HepG2 (cell line): ENCODE results near the gene LEMD3.

Experiments
- CREB1 ChIP-seq, 2 experiments: fragments of 450-650 bp in 1 of 2; IDR thresholded peaks; 2 replicates each; pipeline ENCODE4 v1.6.1; 2016 to 2017; ENCODE audit warnings: control low read depth in 1 of 2, mild to moderate bottlenecking in 1 of 2, missing compliant biosample characterization in 1 of 2, missing genetic modification characterization in 1 of 2
- HDAC2 ChIP-seq: sonication (generic); formaldehyde crosslinking; IDR thresholded peaks from 2 replicates; pipeline ENCODE4 v1.4.0; 2020; ENCODE audit warnings: missing genetic modification reagents
- HOXA9 ChIP-seq: sonication (generic); formaldehyde crosslinking; IDR thresholded peaks from 2 replicates; pipeline ENCODE4 v1.8.1; 2022; ENCODE audit warnings: missing genetic modification reagents, mild to moderate bottlenecking, moderate library complexity, borderline replicate concordance
- MED13 ChIP-seq: sonication (generic); formaldehyde crosslinking; IDR thresholded peaks from 2 replicates; pipeline ENCODE4 v1.5.0; 2020; ENCODE audit warnings: missing genetic modification reagents
- TBP ChIP-seq: sonication (generic); formaldehyde crosslinking; IDR thresholded peaks from 2 replicates; pipeline ENCODE4 v1.5.0; 2020; ENCODE audit warnings: missing genetic modification reagents
- ZNF510 ChIP-seq: sonication (generic); formaldehyde crosslinking; IDR thresholded peaks from 2 replicates; pipeline ENCODE4 v1.4.0; 2020; ENCODE audit warnings: low read depth, mild to moderate bottlenecking, missing genetic modification reagents
- TF ChIP-seq, protein P1 (sequence below), 2 experiments: sonication (generic) in 1 of 2; formaldehyde crosslinking in 1 of 2; IDR thresholded peaks; 2 replicates each; pipeline versions ENCODE4 v1.5.1 to v1.6.1; 2011 to 2020; ENCODE audit warnings: borderline replicate concordance in 1 of 2, low read depth in 1 of 2, low read length in 1 of 2, mild to moderate bottlenecking in 1 of 2, missing genetic modification reagents in 1 of 2, moderate library complexity in 1 of 2
- TF ChIP-seq, protein P2 (sequence below): sonication (generic); formaldehyde crosslinking; IDR thresholded peaks from 2 replicates; pipeline ENCODE4 v1.5.0; 2020; ENCODE audit warnings: mild to moderate bottlenecking, missing genetic modification reagents, moderate library complexity
- TF ChIP-seq, protein P3 (sequence below): sonication (generic); formaldehyde crosslinking; IDR thresholded peaks from 2 replicates; pipeline ENCODE4 v1.4.0; 2020; ENCODE audit warnings: low read depth, mild to moderate bottlenecking, missing genetic modification reagents
- TF ChIP-seq, protein P4 (sequence below): sonication (generic); IDR thresholded peaks from 2 replicates; pipeline ENCODE4 v1.6.1; 2016; ENCODE audit warnings: low read depth, borderline replicate concordance
- TF ChIP-seq, protein P5 (sequence below): sonication (generic); formaldehyde crosslinking; IDR thresholded peaks from 2 replicates; pipeline ENCODE4 v1.4.0; 2020; ENCODE audit warnings: missing genetic modification reagents, mild to moderate bottlenecking, borderline replicate concordance

DNA sequence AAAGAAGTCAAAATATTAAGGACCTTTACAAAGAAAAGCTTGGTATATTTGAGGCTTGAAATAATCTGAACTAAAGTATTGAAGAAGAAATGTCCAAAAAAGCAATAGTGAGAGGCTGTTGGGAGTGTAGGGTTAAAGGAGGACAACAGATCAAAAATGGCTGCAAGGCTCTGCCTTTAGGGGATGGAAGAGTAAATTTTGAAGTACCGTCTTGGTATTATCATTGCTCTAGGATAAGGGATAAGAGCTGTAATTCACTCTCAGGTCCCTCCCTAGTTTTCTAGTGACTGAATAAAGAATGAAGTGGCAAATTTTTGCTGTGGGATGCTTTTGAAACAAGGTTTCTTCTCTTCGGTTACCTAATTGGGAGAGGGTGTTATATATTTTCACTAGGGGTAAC lies 38.7 kb downstream of the LEMD3 start:
- TF ChIP-seq TBP (CRISPR knock-in tag) (no peak), MED13 (CRISPR knock-in tag) (no peak), ZNF510 (CRISPR knock-in tag) (no peak), HOXA9 (CRISPR knock-in tag) (no peak), CREB1 (IDR thresholded peaks at IDR 0.05) (no peak), CREB1 (CRISPR knock-in tag; IDR thresholded peaks at IDR 0.05) (no peak), HDAC2 (CRISPR knock-in tag) (no peak)
- TF ChIP-seq, protein P1, sequence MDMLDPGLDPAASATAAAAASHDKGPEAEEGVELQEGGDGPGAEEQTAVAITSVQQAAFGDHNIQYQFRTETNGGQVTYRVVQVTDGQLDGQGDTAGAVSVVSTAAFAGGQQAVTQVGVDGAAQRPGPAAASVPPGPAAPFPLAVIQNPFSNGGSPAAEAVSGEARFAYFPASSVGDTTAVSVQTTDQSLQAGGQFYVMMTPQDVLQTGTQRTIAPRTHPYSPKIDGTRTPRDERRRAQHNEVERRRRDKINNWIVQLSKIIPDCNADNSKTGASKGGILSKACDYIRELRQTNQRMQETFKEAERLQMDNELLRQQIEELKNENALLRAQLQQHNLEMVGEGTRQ (IDR thresholded peaks at IDR 0.05; ENCODE audit: low read depth, low read length) = no peak
- TF ChIP-seq, protein P1 (CRISPR knock-in tag; IDR thresholded peaks at IDR 0.05; ENCODE audit: borderline replicate concordance) = no peak
- TF ChIP-seq, protein P2, sequence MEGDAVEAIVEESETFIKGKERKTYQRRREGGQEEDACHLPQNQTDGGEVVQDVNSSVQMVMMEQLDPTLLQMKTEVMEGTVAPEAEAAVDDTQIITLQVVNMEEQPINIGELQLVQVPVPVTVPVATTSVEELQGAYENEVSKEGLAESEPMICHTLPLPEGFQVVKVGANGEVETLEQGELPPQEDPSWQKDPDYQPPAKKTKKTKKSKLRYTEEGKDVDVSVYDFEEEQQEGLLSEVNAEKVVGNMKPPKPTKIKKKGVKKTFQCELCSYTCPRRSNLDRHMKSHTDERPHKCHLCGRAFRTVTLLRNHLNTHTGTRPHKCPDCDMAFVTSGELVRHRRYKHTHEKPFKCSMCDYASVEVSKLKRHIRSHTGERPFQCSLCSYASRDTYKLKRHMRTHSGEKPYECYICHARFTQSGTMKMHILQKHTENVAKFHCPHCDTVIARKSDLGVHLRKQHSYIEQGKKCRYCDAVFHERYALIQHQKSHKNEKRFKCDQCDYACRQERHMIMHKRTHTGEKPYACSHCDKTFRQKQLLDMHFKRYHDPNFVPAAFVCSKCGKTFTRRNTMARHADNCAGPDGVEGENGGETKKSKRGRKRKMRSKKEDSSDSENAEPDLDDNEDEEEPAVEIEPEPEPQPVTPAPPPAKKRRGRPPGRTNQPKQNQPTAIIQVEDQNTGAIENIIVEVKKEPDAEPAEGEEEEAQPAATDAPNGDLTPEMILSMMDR = no peak
- TF ChIP-seq, protein P3, sequence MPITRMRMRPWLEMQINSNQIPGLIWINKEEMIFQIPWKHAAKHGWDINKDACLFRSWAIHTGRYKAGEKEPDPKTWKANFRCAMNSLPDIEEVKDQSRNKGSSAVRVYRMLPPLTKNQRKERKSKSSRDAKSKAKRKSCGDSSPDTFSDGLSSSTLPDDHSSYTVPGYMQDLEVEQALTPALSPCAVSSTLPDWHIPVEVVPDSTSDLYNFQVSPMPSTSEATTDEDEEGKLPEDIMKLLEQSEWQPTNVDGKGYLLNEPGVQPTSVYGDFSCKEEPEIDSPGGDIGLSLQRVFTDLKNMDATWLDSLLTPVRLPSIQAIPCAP (CRISPR knock-in tag) = no peak
- TF ChIP-seq, protein P4, sequence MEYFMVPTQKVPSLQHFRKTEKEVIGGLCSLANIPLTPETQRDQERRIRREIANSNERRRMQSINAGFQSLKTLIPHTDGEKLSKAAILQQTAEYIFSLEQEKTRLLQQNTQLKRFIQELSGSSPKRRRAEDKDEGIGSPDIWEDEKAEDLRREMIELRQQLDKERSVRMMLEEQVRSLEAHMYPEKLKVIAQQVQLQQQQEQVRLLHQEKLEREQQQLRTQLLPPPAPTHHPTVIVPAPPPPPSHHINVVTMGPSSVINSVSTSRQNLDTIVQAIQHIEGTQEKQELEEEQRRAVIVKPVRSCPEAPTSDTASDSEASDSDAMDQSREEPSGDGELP = no peak
- TF ChIP-seq, protein P5, sequence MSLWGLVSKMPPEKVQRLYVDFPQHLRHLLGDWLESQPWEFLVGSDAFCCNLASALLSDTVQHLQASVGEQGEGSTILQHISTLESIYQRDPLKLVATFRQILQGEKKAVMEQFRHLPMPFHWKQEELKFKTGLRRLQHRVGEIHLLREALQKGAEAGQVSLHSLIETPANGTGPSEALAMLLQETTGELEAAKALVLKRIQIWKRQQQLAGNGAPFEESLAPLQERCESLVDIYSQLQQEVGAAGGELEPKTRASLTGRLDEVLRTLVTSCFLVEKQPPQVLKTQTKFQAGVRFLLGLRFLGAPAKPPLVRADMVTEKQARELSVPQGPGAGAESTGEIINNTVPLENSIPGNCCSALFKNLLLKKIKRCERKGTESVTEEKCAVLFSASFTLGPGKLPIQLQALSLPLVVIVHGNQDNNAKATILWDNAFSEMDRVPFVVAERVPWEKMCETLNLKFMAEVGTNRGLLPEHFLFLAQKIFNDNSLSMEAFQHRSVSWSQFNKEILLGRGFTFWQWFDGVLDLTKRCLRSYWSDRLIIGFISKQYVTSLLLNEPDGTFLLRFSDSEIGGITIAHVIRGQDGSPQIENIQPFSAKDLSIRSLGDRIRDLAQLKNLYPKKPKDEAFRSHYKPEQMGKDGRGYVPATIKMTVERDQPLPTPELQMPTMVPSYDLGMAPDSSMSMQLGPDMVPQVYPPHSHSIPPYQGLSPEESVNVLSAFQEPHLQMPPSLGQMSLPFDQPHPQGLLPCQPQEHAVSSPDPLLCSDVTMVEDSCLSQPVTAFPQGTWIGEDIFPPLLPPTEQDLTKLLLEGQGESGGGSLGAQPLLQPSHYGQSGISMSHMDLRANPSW = no peak
